Measurements from ENCODE around the gene SLMAP.

DNA sequence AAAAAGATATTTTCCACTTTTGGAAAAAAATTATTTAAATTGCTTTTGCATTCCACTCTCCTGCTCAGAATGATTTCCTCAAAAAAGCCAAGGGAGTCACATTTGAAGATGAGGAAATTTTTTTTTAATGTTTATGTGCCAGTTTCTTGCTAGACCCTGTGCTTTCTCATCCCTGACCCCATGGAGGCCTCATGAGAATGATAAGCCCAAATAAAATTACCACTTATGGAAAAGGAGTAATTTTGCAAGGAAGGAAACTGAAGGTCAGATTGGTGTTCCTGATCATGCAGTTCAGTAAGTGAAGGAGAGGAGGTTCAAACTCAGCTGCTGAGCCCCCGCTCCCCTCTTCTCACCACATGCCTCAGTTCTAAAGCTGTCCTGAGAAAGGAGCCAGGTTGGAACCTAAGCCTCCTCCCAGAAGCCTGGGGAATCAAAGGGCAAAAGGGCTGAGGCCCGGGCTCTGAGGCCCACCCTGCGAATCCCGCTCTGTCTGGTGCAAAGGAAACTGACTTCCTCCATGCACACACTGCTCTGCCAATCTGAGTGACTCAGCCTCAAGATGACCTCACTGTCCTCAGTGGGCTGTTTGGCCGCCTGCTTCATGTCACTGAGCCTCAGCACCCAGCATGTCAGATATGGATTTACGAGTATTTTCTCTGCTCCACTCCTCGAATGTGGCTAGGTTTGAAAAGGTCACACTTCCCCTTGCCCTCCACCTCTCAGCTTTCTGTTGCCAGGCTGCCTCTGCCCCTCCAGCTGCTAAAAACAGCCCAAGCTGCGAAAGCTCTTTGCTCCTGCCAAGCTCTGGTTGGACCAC is 195.2 kb downstream of the SLMAP start:
- no peak for TF ChIP-seq POLR2A (IDR thresholded peaks at IDR 0.05)
- TF ChIP-seq, protein P1, sequence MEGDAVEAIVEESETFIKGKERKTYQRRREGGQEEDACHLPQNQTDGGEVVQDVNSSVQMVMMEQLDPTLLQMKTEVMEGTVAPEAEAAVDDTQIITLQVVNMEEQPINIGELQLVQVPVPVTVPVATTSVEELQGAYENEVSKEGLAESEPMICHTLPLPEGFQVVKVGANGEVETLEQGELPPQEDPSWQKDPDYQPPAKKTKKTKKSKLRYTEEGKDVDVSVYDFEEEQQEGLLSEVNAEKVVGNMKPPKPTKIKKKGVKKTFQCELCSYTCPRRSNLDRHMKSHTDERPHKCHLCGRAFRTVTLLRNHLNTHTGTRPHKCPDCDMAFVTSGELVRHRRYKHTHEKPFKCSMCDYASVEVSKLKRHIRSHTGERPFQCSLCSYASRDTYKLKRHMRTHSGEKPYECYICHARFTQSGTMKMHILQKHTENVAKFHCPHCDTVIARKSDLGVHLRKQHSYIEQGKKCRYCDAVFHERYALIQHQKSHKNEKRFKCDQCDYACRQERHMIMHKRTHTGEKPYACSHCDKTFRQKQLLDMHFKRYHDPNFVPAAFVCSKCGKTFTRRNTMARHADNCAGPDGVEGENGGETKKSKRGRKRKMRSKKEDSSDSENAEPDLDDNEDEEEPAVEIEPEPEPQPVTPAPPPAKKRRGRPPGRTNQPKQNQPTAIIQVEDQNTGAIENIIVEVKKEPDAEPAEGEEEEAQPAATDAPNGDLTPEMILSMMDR (IDR thresholded peaks at IDR 0.05): no peak

All from lower leg skin (tissue), 3 donors.